Posterior cingulate gyrus (tissue), 11 donors: Measurements from ENCODE around the gene OTOF.

Source experiments
- DNase-seq, 10 donors: peaks; one replicate each; pipeline versions ENCODE4 v3.0.0 to v3.0.0-alpha.2; 2020 to 2021; ENCODE audit warnings: mixed read lengths in 3 of 10
- intact Hi-C: fragments of 100-400 bp; cut with DNase I; formaldehyde crosslinking; loops from one replicate; pipeline ENCODE4 v1.15.1; 2023

OTOF gene

GRCh38 chr2:26504002-26504401, 26.1 kb upstream of the OTOF start:
- intact Hi-C loops, result loop anchor here (5.0 to 10.0 kb wide), 2 partner anchors 58 to 241 kb away; a partner anchor contains a TSS
- DNase-seq, result peak in 2 of 10 donors; percentile 54 to 69

- DNase-seq, result peak; percentile 50 to 96 (median 72)
- intact Hi-C loops, result loop anchor here (5.0 to 10.0 kb wide), 2 partner anchors 59 to 241 kb away; a partner anchor contains a TSS
Measured at GRCh38 chr2:26503231-26503880, 25.4 kb upstream of the OTOF start.

- DNase-seq, result peak in 2 of 10 donors; percentile 5 to 26
- intact Hi-C loops, result loop anchor here (5.0 to 10.0 kb wide), 2 partner anchors 62 to 244 kb away; a partner anchor contains a TSS
Measured at GRCh38 chr2:26500406-26500805, 22.5 kb upstream of the OTOF start.

GRCh38 chr2:26495705-26496297, 17.9 kb upstream of the OTOF start:
- intact Hi-C loops, result no loop called here
- peak in 1 of 10 donors; percentile 13 for DNase-seq

- intact Hi-C loops, result no loop called here
- peak in 2 of 10 donors; percentile 40 to 56 for DNase-seq
Measured at GRCh38 chr2:26494891-26495290, 17.0 kb upstream of the OTOF start.

GRCh38 chr2:26494199-26494598, 16.3 kb upstream of the OTOF start:
- intact Hi-C loops, result no loop called here
- peak in 2 of 10 donors; percentile 42 to 69 for DNase-seq

- peak in 1 of 10 donors; percentile 48 for DNase-seq
- intact Hi-C loops, result no loop called here
Measured at GRCh38 chr2:26493566-26493965, 15.6 kb upstream of the OTOF start.

GRCh38 chr2:26492749-26493515, 15.0 kb upstream of the OTOF start:
- intact Hi-C loops, result no loop called here
- DNase-seq, result peak in 2 of 10 donors; percentile 67 to 76

GRCh38 chr2:26491563-26492167, 13.7 kb upstream of the OTOF start:
- DNase-seq, result peak in 2 of 10 donors; percentile 55 to 71
- intact Hi-C loops, result no loop called here

GRCh38 chr2:26489213-26489850, 11.4 kb upstream of the OTOF start:
- intact Hi-C loops, result no loop called here
- DNase-seq, result peak in 2 of 10 donors; percentile 42 to 73

- intact Hi-C loops, result no loop called here
- peak in 8 of 10 donors; percentile 27 to 92 (median 60) for DNase-seq
Measured at GRCh38 chr2:26488463-26489212, 10.7 kb upstream of the OTOF start.

GRCh38 chr2:26487192-26487591, 9.3 kb upstream of the OTOF start:
- peak in 2 of 10 donors; percentile 35 to 38 for DNase-seq
- intact Hi-C loops, result no loop called here

- DNase-seq, result peak in 1 of 10 donors; percentile 5
- intact Hi-C loops, result no loop called here
Measured at GRCh38 chr2:26486789-26487188, 8.9 kb upstream of the OTOF start.

- peak in 2 of 10 donors; percentile 20 to 51 for DNase-seq
- intact Hi-C loops, result no loop called here
Measured at GRCh38 chr2:26485725-26486418, 7.9 kb upstream of the OTOF start.

- no peak for DNase-seq
- intact Hi-C loops, result no loop called here
Measured at GRCh38 chr2:26485099-26485498, 7.2 kb upstream of the OTOF start.

- peak in 2 of 10 donors; percentile 34 to 57 for DNase-seq
- intact Hi-C loops, result no loop called here
Measured at GRCh38 chr2:26484579-26484978, 6.7 kb upstream of the OTOF start.

- intact Hi-C loops, result no loop called here
- DNase-seq, result peak in 2 of 10 donors; percentile 46 to 66
Measured at GRCh38 chr2:26483957-26484565, 6.1 kb upstream of the OTOF start.

GRCh38 chr2:26483516-26483915, 5.6 kb upstream of the OTOF start:
- intact Hi-C loops, result no loop called here
- peak in 2 of 10 donors; percentile 44 to 57 for DNase-seq

- peak in 2 of 10 donors; percentile 42 to 45 for DNase-seq
- intact Hi-C loops, result no loop called here
Measured at GRCh38 chr2:26483027-26483326, 5.1 kb upstream of the OTOF start.
